Activated CD4-positive, alpha-beta T cell treated with anti-CD3 and anti-CD28 coated beads for 4 hours (primary cell): ENCODE data around the gene LTB.

ENCODE experiments used
- DNase-seq, 2 donors: peaks; one replicate each; pipeline ENCODE4 v3.0.0-alpha.2; 2020

Gene LTB

GRCh38 chr6:31575335-31575901 is 6.8 kb downstream of the LTB start, which contains the start of gene TNF:
Gene TNF, plus strand, starts transcription at chr6:31575565. Its CDS starts 177 bp downstream, at chr6:31575742.
- peak; percentile 87 to 89 for DNase-seq

GRCh38 chr6:31574106-31575061 is 7.8 kb downstream of the LTB start:
- DNase-seq: peak in 1 of 2 donors; percentile 43

- no peak for DNase-seq
Measured at GRCh38 chr6:31573239-31574105, 8.8 kb downstream of the LTB start.

- DNase-seq: peak; percentile 69 to 82
Measured at GRCh38 chr6:31572041-31572911, 9.9 kb downstream of the LTB start, which contains the start of gene LTA. Gene LTA, plus strand, starts transcription at chr6:31572289. Its CDS starts 454 bp downstream, at chr6:31572743.

- no peak for DNase-seq
Measured at GRCh38 chr6:31569861-31570536, 12.2 kb downstream of the LTB start.

- peak; percentile 68 to 71 for DNase-seq
Measured at GRCh38 chr6:31568537-31568961, 13.7 kb downstream of the LTB start.

GRCh38 chr6:31567531-31568370 is 14.5 kb downstream of the LTB start:
- no peak for DNase-seq

- no peak for DNase-seq
Measured at GRCh38 chr6:31560697-31561058, 21.5 kb downstream of the LTB start.

GRCh38 chr6:31559958-31560696 is 22.1 kb downstream of the LTB start:
- DNase-seq: peak; percentile 44 to 57

GRCh38 chr6:31559606-31559957 is 22.6 kb downstream of the LTB start:
- DNase-seq: no peak

- DNase-seq: peak; percentile 72 to 81
Measured at GRCh38 chr6:31558631-31559500, 23.4 kb downstream of the LTB start.

- no peak for DNase-seq
Measured at GRCh38 chr6:31558318-31558625, 24.0 kb downstream of the LTB start.

GRCh38 chr6:31557443-31558317 is 24.5 kb downstream of the LTB start:
- DNase-seq: no peak

- DNase-seq: no peak
Measured at GRCh38 chr6:31556307-31556706, 25.9 kb downstream of the LTB start.

GRCh38 chr6:31551371-31551770 is 30.9 kb downstream of the LTB start:
- DNase-seq: peak; percentile 67 to 70

GRCh38 chr6:31548544-31548873 is 33.7 kb downstream of the LTB start:
- DNase-seq: no peak

- no peak for DNase-seq
Measured at GRCh38 chr6:31547727-31548543, 34.3 kb downstream of the LTB start.
